Esophagus muscularis mucosa (tissue), 4 donors: ENCODE data around the gene NDUFB3. TPM values are rescaled to one million over a fixed set of nuclear protein-coding genes. Genes with fewer than 3 reads are reported as not detected.
"Not testable (repeated sequence)": the region's sequence is repeated elsewhere in the genome, so short reads cannot be mapped to it uniquely, and the experiment has no call there.

Experiments
- DNase-seq: peaks from one replicate; pipeline ENCODE4 v3.0.0-alpha.2; 2017; ENCODE audit errors: extremely low spot score
- H3K27ac ChIP-seq, 4 donors: fragments of 200-600 bp; sonication (generic); replicated peaks in 1 of 4; 1 replicate in 3 of 4; 2 replicates in 1 of 4; pipeline ENCODE4 v1.5.1; 2016 to 2019; ENCODE audit warnings: mild to moderate bottlenecking in 1 of 4
- H3K27me3 ChIP-seq, 4 donors: fragments of 200-600 bp; sonication (generic); one replicate each; pipeline versions ENCODE4 v1.5.1 to v1.6.0; 2016 to 2019
- H3K36me3 ChIP-seq, 4 donors: fragments of 200-600 bp; sonication (generic); one replicate each; pipeline ENCODE4 v1.5.1; 2016 to 2019
- H3K4me1 ChIP-seq, 4 donors: fragments of 200-600 bp; sonication (generic); one replicate each; pipeline ENCODE4 v1.5.1; 2016 to 2019
- H3K4me3 ChIP-seq, 4 donors: fragments of 200-600 bp; sonication (generic); 1 replicate in 2 of 4; 2 replicates in 2 of 4; pipeline ENCODE4 v1.5.1; 2016 to 2019; ENCODE audit warnings: mild to moderate bottlenecking in 4 of 4, moderate library complexity in 1 of 4
- H3K9me3 ChIP-seq, 4 donors: fragments of 200-600 bp; sonication (generic); 1 replicate in 3 of 4; 2 replicates in 1 of 4; pipeline ENCODE4 v1.5.1; 2016 to 2019
- CTCF ChIP-seq, 3 experiments: fragments of 200-600 bp in 2 of 3; fragments of 450-650 bp in 1 of 3; sonication (generic) in 2 of 3; IDR thresholded peaks; one replicate each; pipeline ENCODE4 v1.5.1; 2017 to 2019; ENCODE audit warnings: antibody characterized with exemption in 3 of 3, mild to moderate bottlenecking in 2 of 3, moderate library complexity in 1 of 3
- EP300 ChIP-seq: sonication (generic); formaldehyde crosslinking; IDR thresholded peaks from one replicate; pipeline ENCODE4 v1.6.1; 2017; ENCODE audit warnings: antibody characterized with exemption
- POLR2A ChIP-seq: fragments of 450-650 bp; IDR thresholded peaks from one replicate; pipeline ENCODE4 v1.6.1; 2017; ENCODE audit warnings: antibody characterized with exemption, moderate library complexity, mild to moderate bottlenecking, low read depth
- POLR2AphosphoS5 ChIP-seq, 2 donors: sonication (generic); formaldehyde crosslinking; IDR thresholded peaks; one replicate each; pipeline ENCODE4 v1.6.1; 2017; ENCODE audit warnings: antibody characterized with exemption in 2 of 2
- WGBS: methylation state at CpG from one replicate; pipeline ENCODE4 v1.1.5; 2018; 5-methylcytosine and 5-hydroxymethylcytosine counted together
- intact Hi-C: fragments of 100-400 bp; cut with DNase I; formaldehyde crosslinking; loops from one replicate; pipeline ENCODE4 v1.15.1; 2023
- total RNA-seq, 4 donors: library from RNA; depleted of rRNA; stranded (reverse); fragments of >200 nt; gene quantifications; one replicate each; pipeline versions ENCODE4 v1.1.0 to v1.2.1, GENCODE V29; 2016

Gene NDUFB3
- 100 to 1,000 TPM in 1 of 4 donors, 10 to 100 TPM in 3; 36.0 to 100 (median 47.6) TPM for total RNA-seq

- peak; percentile 98 for DNase-seq
- Histone ChIP-seq H3K4me1 (peaks cover 35 to 76% (median 69%) of the 10 kb centered on the region in 4 donors), H3K36me3 (no peaks in the 10 kb centered on the region), H3K27me3 (no peaks in the 10 kb centered on the region), H3K9me3 (no peaks in the 10 kb centered on the region), H3K4me3 (peak within 1 kb of the TSS; percentile 70 to 90 (median 79)), H3K27ac (peak within 1 kb of the TSS; percentile 85 to 91 (median 88))
- TF ChIP-seq EP300 (no peak), POLR2A (no peak), CTCF (IDR thresholded peaks at IDR 0.05) (peak in 2 of 3 experiments; percentile 30 to 32), POLR2AphosphoS5 (IDR thresholded peaks at IDR 0.05) (peak; percentile 92 to 93)
- intact Hi-C loops: loop anchor here (5.0 to 10.0 kb wide), 3 partner anchors 46 to 109 kb away; partner anchors contain the start of genes CFLAR and ORC2
- WGBS: under 1% methylated on average over 26 of the region's 34 CpGs
Measured at GRCh38 chr2:201071479-201072200, at the start of gene NDUFB3, which contains the start of gene HYCC2. TSS of gene NDUFB3 (plus strand) at chr2:201072001. CDS start at chr2:201078883, 6,882 bp downstream. TSS of gene HYCC2 (minus strand) at chr2:201071671. CDS start at chr2:201024009, 47,662 bp downstream.

- no peaks in the 10 kb centered on the region for H3K4me1 ChIP-seq
- no peak overlapping the region for H3K4me3 ChIP-seq
- DNase-seq: no peak
- intact Hi-C loops: no loop called here
- no peaks in the 10 kb centered on the region for H3K27me3 ChIP-seq
- no peaks in the 10 kb centered on the region for H3K9me3 ChIP-seq
- H3K36me3 ChIP-seq: peaks cover 7 to 35% (median 17%) of the 10 kb centered on the region in 4 donors
- TF ChIP-seq CTCF (IDR thresholded peaks at IDR 0.05) (no peak), POLR2A (no peak), EP300 (no peak), POLR2AphosphoS5 (IDR thresholded peaks at IDR 0.05) (no peak)
- H3K27ac ChIP-seq: no peak overlapping the region
Measured at GRCh38 chr2:201024518-201024917, 47.3 kb upstream of the NDUFB3 start.

GRCh38 chr2:201034355-201034754, 37.4 kb upstream of the NDUFB3 start:
- H3K9me3 ChIP-seq: not testable (repeated sequence)

GRCh38 chr2:201038361-201038760, 33.4 kb upstream of the NDUFB3 start:
- H3K4me3 ChIP-seq, H3K27me3 ChIP-seq, H3K9me3 ChIP-seq, H3K36me3 ChIP-seq, DNase-seq, H3K4me1 ChIP-seq, H3K27ac ChIP-seq, intact Hi-C loops: not testable (repeated sequence)
- 98% methylated on average over 4 of the region's 4 CpGs for WGBS

More at GRCh38 chr2:201034355-201034754, 37.4 kb upstream of the NDUFB3 start:
- intact Hi-C loops, H3K4me3 ChIP-seq, H3K36me3 ChIP-seq, H3K27me3 ChIP-seq, DNase-seq, H3K27ac ChIP-seq, H3K4me1 ChIP-seq: not testable (repeated sequence)
- WGBS: 100% methylated on average over 2 of the region's 2 CpGs

- no peaks in the 10 kb centered on the region for H3K4me1 ChIP-seq
- H3K4me3 ChIP-seq: no peak overlapping the region
- no peak overlapping the region for H3K27ac ChIP-seq
- intact Hi-C loops: no loop called here
- DNase-seq: no peak
- TF ChIP-seq CTCF (IDR thresholded peaks at IDR 0.05): no peak
- TF ChIP-seq POLR2A: no peak
- no peak for TF ChIP-seq EP300
- no peak for TF ChIP-seq POLR2AphosphoS5 (IDR thresholded peaks at IDR 0.05)
- no peaks in the 10 kb centered on the region for H3K9me3 ChIP-seq
- H3K36me3 ChIP-seq: peaks cover 0 to under 1% (median 0%) of the 10 kb centered on the region in 4 donors
- H3K27me3 ChIP-seq: no peaks in the 10 kb centered on the region
- WGBS: 86% methylated on average over 2 of the region's 2 CpGs
Measured at GRCh38 chr2:201038855-201039254, 32.9 kb upstream of the NDUFB3 start.
